NCI-H82 treated with DMSO at 0.1 percent for 48 hours (cell line): ENCODE measurements around the gene RPS17.
A peak's percentile ranks its signal among the peaks of the same experiment; 100 is the strongest.

Experiments
- DNase-seq: peaks from one replicate; lab custom pipeline; 2025; ENCODE audit not compliant: unreplicated experiment; lab: John Stamatoyannopoulos, UW

The RPS17 gene

DNA sequence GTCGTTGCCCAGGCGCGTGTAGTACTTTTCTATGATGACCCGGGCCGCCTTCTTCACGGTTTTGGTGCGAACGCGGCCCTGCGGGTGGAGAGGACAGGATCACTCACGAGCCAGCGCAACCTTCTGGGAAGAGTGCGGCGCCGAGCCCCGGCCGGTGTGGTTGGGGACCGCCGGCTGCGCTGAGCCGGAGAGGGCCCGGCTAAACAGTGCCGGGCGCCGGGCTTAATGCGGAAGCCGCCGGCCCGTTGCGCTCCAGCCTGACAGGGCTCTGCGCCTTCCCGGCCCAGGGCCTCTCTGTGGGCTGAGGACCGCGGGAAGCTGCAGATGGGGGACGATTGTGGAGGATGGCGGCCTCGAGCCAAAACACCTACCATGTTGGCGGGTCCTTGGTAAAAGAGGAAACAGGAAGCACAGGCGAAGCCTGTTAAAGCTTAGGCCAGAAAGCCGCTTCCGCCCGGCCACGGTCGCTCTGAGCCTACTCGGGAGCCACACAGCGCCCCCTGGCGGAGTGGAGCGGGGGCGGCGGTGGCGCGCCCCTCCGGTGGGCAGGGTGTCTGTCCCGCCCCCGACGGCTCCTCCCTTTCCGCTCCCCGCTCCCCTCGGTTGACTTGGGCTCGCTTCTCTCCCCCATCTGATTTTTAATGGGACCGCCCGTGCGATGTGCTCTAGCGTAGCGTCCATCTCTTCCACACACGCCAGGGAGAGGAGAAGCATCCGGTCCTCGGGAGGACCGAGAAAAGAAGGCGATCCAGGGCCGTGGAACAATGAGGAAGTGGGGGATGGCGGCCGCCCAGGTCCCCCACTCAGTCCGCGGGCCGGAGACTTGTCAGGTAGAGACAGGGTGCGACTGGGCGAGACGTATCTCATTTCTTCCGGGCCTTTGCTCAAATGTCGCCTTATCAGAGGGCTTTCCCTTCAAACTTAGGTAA lies at the start of gene RPS17:
TSS of gene RPS17 (minus strand) at position 403 of the 929 bp plus-strand sequence. CDS start at position 374, 29 bp downstream.
- no peak for DNase-seq

DNA sequence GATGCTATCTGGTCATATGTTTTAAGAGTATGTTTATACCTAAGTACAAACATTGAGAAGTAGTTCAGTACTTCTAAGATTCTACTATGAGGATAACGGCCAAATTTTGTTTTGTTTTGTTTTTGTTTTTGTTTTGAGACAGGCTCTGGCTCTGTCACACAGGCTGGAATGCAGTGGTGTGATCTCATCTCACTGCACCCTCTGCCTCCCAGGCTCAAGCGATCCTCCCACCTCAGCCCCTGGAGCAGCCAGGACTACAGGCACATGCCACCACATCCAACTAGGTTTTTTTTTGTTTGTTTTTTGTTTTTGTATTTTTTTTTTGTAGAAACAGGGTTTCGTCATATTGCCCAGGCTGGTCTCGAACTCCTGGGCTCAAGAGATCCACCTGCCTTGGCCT lies 47.5 kb upstream of the RPS17 start:
- DNase-seq, result no peak

DNA sequence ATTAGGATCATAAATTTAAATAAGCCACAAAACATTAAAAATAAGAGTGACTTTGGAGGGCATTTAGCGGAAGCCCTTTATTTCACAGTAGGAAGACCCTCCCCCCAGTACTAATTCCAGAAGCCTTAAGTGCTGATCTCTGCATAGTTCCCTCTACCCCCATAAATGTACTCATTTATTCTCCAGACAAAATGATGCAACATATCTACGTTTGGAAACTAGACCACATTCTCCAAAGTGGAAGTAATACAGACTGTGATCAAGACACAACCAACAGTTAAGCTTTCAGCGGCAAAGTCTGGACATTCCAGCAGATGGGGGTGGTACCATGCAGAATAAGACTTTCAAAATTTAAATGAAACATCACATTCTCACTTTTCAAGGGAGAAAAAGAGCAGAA lies 44.8 kb upstream of the RPS17 start:
- no peak for DNase-seq

DNA sequence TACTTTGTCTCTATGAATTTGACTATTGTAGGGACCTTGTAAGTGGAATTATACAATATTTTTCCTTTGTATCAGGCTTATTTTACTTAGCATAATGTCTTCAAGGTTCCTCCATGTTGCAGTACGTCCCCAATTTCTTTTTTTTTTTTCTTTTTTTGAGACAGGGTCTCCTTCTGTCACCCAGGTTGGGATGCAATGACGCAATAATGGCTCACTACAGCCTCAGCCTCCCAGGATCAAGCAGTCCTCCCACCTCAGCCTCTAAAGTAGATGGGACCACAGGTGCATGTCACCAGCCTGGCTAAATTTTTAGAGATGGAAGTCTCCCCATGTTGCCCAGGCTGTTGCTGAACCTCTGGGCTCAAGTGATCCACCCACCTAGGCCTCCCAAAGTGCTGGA lies 40.5 kb upstream of the RPS17 start:
- no peak for DNase-seq

DNA sequence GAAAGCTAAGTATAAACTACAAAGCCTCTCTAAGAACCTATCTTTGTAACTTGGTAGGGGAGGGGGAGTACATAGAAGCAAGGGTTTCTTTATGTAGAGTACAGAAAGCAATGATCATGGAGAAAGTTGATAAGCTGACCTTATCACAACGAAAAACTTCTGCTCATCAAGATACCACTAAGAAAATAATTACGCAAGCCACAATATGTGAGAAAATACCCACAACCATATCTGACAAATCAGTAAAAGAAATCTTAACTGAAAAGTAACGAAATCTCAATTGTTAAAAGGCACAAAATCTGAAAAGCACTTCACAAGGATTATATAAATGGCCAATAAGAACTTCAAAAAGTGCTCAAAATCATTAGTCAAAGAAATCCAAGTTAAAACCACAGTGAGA lies 35.1 kb upstream of the RPS17 start:
- DNase-seq, result no peak

DNA sequence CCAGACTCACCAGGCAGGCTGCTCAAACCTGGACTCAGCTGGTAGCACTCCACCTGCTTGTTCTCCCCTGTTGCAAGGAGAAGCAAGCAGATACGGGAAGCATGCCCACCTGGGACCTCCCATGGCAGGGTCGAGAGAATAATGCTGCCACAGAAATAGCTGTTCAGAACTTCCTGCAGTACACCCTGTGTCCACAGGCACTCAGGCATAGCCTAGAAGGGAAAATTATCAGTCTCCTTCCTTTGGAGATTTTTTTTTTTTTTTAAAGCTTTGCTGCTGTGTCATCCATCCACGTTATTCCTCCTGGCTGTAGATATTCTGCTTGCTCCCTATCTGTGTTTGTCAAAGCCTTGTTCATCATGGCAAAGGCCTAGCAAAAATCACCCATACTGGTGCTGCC lies 32.7 kb upstream of the RPS17 start:
- DNase-seq, result no peak

DNA sequence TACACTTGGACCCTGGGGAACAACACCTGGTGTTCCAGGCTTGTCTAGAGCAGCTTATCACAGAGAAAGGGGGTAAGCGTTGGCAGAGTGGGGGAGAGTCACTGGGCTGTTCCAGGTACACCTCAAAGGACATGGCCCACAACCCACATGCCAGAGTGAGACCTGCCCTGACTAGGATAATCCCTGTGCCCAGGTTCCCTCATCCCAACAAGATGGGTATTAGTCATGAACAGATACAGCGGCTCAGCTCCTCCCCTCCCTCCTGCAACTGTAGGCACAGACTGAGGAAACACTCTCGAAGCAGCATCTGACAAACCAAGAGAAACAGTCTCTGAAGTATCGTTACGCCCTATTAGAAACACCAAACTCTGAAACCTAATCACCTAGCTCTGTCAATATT lies 32.1 kb upstream of the RPS17 start:
- DNase-seq, result peak; percentile 57

DNA sequence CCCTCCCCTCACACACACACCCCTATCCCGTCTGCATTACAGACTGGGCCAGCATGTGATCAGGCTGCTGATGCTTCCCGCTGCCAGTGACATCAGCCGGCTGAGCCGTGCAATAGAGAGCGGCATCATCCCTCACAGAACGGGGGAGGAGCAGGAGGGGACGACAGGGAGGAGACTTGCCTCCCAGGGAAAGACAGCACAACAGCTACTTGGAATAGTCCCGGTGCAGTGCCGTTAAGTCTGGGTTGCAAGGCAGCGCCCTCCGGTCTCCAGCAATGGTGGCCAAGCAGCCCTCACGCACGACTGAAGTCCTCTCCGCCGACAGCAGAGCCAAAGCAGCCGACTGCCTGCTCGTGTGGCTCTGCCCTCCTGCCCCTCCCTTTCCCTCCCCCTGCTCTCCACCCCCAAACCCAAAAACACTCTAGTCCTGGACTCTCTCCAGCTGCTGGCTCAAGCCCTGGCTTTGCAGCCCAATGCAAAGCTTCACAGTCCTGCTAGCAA lies 31.5 kb upstream of the RPS17 start:
- peak; percentile 57 for DNase-seq

DNA sequence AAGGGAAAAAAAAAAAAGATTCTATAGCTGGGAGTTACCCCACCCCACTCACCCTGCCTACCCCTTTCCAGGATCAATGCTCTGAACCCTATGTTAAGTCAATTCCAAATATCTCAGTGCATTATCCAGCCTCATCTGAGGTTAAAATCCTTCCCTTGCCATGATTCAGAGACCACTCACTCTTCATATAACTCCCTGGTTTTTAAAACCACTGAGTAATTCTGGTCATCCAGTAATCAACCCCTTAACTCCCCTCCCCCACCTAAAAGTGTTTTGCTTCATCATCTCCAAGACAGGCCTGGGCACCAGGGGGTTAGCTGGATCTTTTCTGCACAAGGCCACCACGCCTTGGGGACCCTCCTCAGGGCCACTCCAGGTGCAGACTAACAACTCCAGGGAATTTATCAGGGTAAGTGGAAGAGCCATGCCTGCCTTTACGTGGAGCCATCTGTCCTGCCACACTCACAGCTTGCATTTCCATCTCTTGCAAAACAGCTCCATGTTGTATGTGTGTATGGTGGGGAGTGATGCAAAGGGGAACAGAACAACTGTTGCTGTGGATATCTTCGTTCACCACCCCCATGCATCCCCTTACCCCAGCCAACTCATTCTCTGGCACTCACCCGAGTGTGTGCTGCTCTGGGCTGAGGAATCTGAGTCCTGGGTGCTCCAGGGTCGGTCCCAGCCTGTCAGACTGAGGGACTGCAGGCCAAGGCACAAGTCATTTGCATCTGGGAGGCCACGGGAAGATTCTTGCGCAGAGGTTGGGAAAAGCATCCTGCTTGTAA lies 30.7 kb upstream of the RPS17 start:
- no peak for DNase-seq

DNA sequence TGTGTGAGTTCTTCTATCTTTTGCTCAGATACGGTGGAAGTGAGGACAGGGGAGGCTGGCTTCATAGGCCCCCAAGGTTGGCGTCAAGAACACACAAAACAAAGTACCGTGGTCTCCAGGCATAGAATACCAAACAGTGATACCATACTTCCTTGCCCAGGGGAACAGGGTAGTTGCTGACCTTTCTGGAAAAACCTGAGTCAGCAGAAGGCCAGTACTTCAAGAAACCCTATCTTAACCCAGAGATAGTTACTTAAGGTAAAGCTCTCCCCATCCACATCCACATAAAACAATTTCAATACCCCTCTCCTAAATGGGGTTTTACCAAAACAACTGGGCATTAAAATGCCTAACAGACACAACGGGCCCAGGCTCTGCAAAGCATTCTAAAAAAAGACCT lies 29.6 kb upstream of the RPS17 start:
- DNase-seq, result no peak

DNA sequence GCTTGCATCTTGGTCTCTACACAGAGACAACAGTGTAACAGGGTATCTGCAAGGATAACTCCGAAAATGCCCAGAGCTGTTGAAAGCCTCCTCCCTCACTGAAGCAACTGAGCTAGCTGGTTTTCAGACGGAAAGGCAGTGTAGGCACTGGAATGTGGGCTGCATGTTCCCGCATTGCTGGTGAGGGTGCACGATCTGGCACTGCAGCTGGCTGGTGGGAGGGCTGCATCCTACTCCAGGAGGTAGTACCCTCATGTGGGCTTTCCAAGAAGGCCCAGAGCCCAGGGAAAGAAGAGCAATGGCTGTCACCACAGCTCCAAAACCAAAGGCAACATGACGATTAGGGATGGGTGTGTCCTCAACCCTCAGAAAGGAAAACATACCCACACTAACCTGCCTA lies 28.7 kb upstream of the RPS17 start:
- DNase-seq, result no peak

DNA sequence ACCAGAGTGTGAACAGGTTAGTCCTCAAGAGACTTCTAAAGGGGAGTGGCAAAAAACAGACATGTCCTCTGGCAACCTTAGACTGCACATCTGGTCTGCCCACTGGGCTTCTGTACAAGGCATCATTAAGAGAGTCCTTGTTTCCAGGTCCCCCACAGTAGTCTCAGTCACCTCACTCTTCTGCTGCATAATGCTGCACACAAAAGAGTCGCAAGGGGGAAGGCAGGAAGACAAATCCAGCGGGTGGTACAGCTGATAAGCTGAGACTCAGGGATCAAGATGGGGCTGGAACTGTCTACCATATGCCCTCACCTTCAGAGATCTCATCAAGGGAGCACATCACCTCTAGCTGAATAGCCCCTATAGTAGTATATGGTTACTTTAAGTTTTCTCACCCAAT lies 27.4 kb upstream of the RPS17 start:
- DNase-seq, result no peak

DNA sequence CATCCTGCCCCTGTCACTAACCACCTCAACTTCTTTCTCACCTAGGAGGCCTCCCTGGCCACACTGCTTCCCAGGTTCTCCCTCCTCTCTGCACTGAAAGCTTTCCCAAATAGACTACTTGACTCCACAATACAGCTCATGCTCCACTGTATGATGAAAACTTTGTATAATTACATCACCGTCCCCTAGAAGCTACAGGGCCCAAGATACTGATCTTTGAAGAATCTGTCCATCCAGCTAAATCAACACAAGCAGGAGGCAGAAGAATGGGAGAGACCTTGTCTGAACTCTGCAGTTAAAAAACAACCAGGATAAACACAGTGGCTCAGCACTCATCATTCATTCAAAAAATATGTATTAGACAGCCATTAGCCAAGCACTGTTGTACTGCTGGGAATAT lies 26.4 kb upstream of the RPS17 start:
- no peak for DNase-seq

DNA sequence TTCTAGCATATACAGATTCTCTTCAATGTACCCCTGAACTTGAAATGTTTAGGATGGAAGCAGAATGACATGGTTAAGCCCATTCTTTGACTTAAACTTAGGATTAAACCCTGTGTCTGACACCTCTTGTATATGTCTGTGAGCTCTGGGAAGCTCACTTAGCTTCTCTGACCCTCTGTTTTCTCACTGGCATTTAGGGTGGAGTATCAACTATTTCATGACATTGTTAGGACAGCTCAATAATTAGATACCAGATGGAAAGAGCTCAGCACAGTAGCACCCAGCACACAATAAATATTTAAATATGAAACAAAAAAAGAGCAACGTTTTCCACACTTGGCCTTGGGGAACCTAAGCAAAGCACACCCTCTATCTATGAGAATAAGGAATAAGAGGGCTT lies 18.2 kb upstream of the RPS17 start:
- no peak for DNase-seq

DNA sequence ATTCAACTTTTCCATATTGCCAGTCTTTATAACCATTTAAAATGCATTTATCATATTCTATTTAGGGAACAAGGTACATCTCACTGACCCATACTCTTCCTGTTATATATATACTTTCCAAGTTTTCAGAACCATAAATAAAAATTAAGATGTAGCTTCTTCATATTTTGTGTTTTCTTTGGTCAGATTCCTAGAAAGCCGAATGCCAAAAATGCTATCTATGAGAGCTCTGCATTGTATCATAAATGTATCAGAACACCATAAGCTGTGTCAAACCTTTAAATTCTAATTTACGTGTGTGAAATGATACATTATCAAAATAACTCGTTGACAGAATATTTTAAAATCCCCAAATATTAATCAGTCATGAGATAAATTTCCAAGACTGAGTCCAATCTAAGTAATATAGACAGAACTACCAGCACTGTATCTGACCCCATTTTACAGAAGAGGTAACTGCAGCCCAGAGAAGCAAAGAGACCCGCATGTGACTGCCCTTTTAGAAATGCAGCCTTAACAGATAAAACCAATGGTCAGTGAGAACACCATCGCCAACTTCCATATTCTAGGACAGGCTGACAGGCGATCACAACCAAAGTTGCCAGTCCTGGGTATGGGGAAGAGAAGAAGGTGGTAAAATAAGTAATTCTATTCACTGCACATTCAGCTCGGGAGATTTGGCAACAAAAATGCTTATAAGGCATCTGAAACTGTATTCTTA lies 16.2 kb upstream of the RPS17 start:
- no peak for DNase-seq

DNA sequence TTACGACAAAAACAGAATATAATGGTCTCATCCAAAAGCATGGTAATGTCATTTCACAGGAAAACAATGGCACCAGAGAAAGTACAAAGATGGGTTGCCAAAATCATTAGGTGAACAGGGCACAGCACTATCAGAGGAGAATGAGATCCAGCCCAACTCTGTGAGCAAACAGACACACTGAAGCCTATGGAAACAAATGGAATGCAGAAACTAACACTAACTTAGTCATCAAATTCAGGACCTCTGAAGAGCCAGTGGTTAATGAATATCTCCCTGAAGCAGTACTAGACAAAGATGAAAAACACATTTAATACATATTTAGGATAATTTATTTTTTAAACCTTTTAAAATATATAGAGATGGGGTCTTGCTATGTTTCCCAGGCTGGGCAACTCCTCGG lies 14.6 kb upstream of the RPS17 start:
- DNase-seq, result no peak

DNA sequence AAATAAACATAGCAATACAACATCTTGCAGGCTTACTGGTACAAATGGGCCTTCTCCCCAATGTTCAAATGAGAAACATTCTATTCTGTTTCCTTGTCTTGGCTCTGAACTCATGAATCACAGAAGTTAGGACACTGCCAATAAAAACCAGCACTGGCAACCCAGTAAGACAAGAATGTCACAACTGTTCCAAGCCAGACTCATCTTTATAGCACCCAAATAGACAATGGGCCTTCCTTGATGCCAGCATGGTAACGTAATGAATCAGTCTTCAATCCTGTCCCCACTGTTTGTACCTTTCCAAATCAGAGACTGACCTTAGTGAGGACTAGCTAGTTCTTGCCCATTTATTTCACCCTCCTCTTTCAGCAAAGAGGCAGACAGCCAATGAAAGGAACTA lies 14.1 kb upstream of the RPS17 start:
- no peak for DNase-seq

DNA sequence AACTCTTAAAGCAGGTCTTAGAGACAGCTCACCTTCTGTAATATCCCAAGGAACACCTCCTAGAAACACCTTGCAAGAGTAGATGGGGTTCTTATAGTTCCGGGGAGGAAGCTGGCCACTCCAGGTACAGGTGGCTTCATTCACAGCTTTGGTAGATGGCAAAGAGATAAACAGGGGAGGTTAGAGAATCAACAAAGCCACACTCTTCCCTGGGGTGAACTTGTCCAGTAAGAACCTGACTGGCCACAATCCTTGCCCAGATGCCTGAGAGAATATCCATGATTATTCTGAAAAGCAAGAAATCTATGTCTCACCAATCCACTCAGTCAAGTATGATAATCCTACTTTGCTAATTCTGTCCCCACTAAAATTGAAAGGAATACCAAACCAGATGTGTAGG lies 13.6 kb upstream of the RPS17 start:
- no peak for DNase-seq

DNA sequence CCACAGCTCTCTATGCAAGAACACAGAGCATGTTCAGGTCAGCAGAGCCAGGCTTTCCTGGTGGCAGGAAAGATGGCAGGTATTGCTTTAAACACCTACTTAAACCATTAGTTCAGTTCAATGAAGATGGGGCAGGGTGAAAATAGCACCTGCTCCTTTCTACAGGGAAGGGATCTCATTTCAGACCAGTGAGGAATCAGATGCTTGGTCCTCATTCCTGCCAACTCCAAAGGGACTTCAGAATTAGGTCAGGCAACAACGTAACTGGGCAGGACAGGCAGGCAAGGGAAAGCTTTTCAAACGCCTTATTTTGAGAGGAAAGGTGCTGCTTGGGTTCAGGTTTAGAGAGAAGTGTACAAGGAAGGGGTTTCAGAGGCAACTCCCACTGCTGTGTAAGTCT lies 12.6 kb upstream of the RPS17 start:
- no peak for DNase-seq

DNA sequence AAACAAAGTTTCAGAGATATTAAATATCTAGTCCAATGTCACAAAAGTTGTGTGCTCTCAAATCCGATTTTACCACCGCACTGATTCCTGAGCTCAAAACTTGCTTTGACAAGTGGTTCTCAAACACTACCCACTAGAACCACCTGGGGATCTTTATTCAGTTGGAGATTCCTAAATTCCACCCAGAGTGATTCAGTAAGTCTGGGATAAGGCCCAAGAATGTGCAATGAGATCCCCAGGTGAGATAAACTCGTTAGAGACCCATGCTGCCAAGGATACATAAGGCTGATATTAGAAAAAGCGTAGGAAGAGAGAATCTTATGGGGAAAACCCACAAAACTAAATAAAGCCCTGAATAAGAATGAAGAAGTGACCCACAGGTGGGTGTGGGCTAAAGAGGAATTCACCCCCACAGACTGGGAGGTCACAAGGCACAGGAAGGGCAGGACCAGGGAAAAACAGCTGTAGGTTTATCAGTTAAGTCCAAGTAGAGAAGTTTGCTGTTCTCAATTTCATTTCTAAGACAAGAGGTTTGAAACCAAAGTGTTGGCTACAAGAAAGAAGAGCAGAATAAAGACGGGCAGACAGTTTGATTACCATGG lies 11.5 kb upstream of the RPS17 start:
- DNase-seq, result no peak

DNA sequence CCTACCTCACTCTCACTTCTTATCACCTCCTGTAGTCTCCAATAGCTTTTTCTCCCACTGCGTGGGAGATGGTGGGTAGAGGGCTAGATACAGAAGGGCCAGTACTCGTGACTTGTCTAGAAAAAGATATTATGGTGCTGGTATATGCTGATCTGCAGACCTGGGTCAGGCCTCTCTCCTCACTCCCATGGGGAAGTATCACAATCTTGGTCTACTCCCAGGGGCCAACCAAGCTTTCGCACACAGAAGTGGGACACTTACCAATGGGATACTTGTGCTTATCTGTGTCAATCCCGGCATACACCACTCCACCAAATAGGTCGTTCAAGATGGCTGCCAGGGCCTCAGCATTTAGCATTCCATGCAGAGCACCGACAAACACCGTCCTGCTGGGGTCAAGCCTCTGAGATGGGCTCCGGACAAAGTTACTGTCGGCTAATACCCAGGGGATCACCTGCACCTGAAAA lies 9.0 kb upstream of the RPS17 start:
- DNase-seq, result no peak
